ENCODE measurements around the gene LPP.
"Not testable (repeated sequence)": the region's sequence is repeated elsewhere in the genome, so short reads cannot be mapped to it uniquely, and the experiment has no call there.

LPP gene, protein sequence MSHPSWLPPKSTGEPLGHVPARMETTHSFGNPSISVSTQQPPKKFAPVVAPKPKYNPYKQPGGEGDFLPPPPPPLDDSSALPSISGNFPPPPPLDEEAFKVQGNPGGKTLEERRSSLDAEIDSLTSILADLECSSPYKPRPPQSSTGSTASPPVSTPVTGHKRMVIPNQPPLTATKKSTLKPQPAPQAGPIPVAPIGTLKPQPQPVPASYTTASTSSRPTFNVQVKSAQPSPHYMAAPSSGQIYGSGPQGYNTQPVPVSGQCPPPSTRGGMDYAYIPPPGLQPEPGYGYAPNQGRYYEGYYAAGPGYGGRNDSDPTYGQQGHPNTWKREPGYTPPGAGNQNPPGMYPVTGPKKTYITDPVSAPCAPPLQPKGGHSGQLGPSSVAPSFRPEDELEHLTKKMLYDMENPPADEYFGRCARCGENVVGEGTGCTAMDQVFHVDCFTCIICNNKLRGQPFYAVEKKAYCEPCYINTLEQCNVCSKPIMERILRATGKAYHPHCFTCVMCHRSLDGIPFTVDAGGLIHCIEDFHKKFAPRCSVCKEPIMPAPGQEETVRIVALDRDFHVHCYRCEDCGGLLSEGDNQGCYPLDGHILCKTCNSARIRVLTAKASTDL

DNA sequence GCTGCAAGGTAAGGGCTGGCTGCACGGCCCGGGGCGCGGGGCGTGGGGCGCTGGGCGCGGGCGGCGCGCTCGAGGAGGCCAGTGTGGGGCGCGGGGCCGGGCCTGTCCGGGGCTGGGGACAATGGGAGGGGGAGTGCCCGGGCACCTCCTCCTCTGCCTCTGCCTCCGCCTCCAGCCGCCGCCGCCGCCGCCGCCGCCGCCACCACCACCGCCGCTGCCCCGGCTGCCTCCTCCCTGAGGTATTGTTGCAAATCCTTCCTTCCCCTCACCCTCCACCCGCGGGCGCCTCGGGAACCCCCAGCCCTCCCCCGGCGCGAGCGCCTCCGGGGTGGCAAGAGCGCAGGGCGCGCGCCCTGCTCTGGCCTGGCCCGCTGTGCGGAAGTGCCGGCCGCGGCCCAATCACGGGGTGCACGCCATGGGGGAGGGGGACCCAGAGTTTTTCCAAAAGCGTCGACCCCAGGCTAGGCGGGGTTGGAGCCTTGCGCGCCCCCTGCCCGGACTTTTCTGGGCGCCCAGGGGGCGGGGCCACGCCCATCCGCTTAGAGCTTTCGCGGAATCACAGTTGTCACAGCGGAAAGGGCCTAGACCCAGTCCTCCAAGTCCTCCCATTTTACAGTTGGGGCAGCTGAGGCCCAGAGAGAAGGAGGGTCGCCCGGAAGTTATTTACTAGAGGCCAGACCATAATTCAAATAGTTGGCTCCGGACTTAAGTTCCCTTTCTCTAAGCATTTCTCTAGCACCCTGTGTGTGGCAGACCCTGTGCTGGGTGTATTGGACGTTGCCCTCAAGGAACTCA lies at the start of gene LPP:
Gene LPP (plus strand): TSS at position 144 of the 795 bp plus-strand sequence. CDS start 251,964 bp downstream, outside the sequence.
- DNase-seq (ENCODE audit: low read depth in 2 of 2) = peak; percentile 74 to 80

DNA sequence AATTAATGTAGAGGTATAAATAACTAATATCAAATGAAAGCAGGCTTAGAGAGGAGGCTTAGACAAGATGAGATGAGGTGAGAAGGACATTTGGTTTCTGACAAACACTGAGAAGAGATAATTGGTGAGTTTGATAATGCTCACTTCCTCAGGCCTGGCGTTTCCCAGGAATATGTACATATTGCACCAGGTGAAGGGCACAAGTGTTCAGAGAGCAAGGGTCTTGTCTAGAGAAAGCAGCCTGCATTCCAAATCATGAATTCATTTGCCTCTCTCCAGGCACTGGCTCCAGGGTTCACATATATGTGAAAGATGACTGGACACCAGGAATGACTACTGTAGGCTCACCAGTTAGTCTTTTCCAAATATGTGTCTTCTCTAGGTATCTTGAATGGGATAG lies 48.0 kb upstream of the LPP start:
- no peak for DNase-seq (ENCODE audit: low read depth in 2 of 2)

DNA sequence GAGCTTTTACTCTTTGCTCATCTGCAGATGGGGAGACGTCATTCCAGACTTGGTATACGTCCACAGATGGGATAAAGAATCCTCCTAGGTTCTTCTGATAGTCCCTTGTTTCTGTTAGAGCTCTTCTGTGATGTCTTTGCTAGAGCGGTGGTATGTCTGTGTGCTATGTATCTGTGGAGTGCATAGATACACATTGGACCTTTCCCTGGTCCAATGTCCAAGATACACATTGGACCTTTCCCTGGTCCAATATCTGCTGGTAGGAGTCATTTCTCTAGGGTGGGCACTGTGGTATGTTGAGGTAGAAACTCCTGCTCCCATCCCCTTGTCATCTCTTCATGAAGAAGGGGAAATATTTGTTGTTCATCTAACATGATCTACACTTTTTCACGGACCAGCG lies 47.5 kb upstream of the LPP start:
- no peak for DNase-seq (ENCODE audit: low read depth in 2 of 2)

DNA sequence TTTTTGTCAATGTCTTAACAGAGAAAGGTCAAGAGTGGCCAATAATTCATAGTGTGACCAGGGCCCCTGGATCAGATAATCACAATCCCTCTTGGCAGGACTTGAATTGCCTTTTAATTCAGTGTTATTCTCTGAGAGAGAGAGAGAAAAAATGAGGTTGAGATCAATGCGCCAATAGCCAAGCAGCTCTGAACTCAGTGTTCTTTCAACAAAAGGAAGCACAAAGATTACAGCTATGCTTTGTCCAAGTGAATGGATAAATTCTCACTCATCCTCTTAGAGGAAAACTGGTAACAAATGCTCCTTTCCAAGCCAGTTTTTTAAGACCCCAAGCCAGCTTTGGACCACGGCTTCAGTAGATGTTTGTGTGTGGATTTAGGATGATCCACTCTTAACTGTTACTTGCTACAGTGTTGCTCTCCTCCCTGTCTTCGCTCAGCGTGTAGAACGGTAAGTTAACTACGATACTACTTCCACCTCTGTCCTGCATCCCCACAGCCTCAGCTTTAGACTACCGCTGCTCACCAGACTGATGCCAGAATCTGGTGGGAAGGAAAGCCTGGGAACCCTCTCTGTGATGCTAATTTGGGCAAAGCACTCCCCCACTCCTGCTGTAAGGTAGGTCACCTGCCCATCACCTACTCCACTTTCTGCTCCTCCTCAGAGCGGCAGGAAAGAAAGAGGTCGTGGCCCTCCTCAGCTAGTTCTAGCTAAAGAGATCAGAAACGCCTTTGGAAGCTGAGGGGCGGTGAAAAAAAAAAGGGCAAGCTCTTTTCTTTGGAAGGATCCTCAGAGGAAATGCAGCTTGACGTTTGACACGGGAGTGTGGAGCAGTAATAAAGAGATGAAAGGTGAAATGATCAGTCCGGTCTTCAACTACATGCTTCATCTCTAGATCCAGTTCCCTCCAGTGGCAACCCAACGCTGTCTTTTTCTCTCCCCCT lies 46.8 kb upstream of the LPP start:
- DNase-seq (ENCODE audit: low read depth in 2 of 2) = no peak

DNA sequence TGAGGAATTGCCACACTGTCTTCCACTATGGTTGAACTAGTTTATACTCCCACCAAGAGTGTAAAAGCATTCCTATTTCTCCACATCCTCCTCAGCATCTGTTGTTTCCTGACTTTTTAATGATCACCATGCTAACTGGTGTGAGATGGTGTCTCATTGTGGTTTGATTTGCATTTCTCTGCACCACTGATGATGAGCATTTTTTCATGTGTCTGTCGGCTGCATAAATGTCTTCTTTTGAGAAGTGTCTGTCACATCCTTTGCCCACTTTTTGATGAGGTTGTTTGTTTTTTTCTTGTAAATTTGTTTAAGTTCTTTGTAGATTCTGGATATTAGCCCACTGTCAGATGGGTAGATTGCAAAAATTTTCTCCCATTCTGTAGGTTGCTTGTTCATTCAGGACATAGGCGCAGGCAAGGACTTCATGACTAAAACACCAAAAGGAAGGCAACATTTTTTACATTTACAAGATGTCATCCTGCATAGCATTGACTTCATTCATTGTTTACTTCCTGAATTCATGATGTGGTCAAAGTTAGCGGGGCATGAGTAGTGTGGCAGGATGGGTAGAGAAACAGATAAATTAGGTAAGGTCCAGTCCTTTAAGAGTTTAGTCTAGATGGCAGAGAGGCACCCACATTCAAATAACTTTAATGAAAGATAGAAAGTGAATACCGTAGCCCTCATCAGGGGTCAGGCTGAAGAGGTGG lies 45.1 kb upstream of the LPP start:
- DNase-seq (ENCODE audit: low read depth in 2 of 2) = no peak

DNA sequence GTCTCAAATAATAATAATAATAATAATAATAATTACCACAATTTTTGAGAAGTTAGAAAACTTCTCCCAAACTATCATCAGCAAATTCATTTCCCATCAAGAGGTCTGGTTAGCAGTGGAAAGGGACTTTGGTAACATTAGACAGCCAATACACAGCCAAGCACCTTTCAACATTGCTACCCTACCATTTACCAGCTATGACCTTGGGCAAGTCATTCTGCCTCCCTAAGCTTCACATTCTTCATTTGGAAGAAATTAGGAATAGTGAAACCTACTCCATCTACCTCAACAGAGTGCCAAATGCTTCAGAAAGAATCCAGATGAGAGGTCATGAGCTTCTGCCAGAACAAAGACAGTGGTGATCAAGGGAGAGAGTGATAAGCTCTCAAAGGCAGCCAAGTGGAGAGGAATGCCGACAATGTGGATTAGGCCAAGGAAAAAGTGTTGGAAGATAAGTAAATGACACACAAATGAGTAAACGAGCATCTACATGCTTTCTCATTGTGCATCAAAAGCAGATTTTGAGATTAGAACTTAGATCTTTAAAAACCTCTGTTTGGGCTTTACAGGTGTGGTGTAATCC lies 42.9 kb upstream of the LPP start:
- no peak for DNase-seq (ENCODE audit: low read depth in 2 of 2)

DNA sequence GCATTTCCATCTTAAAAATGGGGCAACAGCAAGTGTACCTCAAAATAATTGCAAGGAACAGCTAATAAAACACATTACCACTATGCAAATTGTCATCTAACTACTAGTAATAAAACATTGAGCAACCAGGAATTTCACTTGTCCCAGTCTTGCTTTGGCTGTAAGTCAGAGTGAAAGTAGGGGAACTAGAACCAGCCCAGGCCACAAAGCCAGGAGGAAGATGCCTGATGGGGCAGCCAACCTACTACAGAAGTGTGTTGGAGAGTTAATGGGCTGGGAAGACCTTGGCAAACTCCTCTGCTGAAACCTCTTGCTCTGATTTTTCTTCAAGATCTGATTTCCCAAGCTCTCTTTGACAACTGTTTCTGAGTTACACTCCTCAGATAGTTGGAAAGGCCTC lies 40.2 kb upstream of the LPP start:
- DNase-seq (ENCODE audit: low read depth in 2 of 2) = no peak

DNA sequence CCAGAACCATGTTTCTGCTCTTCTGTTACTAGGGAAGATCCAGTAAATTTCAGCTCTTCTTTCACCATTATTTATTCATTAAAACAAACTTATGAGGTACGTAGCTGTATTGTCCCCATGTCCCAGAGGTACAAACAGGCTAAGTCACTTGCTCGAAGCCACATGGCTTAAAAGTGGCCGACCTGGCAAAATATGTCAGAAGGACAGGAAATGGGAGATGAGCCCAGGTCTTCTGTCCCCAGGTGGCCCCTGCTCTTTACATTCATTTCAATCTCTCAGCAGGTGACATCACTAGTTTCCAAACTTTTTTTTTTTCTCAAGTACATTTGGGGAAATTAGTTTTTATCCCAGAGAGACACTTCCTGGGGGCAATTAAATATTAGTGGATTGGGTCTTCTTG lies 34.1 kb upstream of the LPP start:
- no peak for DNase-seq (ENCODE audit: low read depth in 2 of 2)

DNA sequence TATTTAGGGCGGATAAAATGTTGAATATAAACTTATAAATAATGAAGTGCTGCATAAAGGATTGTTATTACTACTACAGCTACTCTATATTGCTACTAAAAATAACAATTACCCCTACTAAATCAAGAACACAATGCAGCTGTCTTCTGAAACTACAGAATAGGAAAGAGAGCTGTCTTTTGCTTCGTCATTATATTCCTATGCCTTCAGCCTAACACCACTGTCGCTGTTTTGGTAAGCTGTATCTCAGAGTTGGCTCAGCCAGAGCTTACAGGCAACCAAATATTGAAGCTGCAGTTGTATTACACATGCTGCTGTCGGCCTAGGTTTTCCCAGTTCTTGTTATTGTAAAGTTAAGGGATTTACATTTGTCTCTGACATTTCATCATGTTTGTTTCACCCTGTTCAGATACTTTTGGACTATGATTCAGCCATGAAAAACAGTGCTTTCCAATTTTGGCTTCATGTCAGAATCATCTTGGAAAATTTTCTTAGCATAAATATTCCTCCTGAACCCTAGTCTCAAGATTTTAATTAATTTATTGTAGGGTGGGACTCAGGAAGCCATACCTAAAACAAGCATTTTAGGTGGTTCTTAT lies 31.3 kb upstream of the LPP start:
- no peak for DNase-seq (ENCODE audit: low read depth in 2 of 2)

DNA sequence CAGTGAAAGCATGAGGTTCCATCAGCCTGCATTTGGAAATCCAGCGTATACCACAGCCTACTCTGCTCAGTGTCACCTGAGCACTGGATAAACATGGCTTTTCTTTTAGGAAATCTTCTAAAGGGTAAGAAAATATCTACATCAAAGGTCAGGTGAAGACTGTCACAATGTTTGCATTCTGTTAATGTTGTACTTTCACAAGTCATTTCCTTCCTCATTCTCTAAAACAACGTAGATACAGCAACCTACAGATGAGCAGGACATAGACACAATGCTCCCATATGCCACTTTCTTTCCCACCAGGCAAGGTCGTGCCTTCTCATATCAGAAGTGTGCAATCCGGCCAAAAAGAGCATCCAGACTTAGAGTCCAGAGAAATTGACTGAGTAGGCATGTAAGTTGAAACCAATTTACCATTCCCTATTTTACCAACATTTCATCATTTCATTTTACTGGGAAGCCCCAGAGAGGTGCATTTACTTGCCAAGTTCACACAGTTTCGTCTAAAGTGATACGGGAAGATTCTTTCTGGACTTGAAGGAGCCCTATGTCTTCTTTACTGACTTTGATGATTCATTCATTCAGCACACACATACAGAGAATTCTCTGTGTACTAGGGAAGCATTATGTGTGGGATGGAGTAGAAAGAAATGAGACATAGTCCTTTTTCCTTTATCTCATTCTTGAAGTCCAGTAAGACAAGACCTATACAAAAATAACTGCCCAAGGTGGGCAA lies 30.6 kb upstream of the LPP start:
- DNase-seq (ENCODE audit: low read depth in 2 of 2) = no peak

DNA sequence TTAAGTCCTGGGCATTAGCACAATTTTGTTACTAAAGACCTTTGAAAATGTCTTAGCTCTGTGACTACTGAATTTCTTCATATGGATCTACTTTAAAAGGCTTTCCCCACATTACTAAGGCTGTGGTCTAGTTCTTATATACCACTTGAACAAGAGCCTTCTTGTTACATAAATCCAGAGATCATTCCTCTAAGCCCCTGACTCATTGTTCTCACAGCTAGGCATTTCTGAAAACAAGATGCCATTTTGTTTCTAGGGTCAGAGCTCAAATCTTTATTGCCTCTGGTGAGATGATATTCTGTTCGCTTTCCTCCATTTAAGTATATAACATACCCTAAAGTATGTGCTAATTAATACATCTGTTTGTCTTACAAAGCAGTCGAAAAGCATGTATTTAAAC lies 29.8 kb upstream of the LPP start:
- DNase-seq (ENCODE audit: low read depth in 2 of 2) = no peak

DNA sequence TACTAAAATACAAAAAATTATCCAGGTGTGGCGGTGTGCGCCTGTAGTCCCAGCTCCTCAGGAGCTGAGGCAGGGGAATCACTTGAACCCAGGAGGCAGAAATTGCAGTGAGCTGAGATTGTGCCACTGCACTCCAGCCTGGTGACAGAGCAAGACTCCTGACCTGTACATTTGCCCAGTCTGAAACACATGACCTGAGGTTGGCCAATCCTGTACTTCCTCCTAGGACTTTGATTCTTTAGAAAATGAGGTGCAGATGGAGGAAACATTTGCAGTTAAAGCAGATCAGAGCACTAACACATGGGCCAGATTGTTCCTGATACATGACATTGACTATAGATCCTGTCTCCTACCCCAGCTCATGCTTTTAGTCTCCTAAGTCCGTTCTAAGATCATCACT lies 28.9 kb upstream of the LPP start:
- DNase-seq (ENCODE audit: low read depth in 2 of 2) = no peak

DNA sequence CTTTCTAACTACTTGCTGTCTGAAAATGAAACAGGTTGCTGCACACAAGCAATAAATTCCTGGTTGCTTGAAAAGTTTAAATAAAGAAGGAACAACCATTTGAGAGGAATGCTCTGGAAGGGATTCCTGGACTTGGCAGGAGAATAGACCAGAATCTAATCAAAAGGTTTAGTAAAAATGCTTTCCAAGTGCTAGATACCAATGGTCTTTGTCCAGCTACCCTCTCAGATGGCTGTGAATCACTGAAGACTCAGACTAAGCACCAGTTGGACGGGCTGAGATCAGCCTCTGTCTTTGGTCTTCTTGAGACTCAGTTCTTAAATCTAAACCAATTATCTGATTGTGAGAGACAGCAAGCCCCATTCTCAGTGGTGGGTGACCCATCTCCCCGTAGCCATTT lies 27.7 kb upstream of the LPP start:
- DNase-seq (ENCODE audit: low read depth in 2 of 2) = no peak

DNA sequence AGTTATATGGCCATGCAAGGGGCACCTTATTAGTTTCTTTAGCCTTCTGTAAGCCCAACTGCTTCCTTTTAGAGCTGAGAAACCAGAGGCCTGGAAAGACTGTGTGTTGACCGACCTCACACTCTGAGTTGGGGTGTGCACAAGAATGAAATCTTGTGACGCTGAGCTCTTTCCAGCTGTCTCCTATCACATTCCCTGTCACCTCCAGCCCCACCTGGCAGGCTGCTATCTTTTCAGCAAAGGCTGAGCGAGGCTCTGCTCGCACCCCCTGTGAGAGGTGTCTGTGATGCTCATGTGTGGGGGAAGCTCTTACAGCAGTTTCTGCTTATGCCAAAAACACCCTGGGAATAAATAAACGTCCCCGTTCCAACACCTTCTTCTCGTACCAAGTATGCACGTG lies 27.0 kb upstream of the LPP start:
- no peak for DNase-seq (ENCODE audit: low read depth in 2 of 2)

DNA sequence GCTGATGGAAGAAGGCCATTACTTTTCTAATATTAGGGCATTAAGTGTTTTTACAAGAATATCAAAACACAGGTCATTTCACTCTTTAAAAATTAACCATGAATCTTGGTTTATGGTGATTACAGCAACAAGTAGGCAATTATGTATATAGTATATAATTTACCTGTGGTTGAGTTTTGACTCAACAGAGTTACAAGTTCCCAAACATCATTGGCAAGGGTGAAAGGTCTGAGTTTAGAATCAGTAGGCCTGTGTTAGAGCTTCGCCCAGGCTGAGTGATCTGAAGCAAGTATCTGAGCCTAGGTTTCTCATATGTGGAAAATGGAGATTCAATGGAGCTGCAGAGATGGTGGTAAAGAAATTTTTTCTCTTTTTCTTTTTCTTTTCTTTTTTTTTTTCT lies 25.1 kb upstream of the LPP start:
- no peak for DNase-seq (ENCODE audit: low read depth in 2 of 2)

DNA sequence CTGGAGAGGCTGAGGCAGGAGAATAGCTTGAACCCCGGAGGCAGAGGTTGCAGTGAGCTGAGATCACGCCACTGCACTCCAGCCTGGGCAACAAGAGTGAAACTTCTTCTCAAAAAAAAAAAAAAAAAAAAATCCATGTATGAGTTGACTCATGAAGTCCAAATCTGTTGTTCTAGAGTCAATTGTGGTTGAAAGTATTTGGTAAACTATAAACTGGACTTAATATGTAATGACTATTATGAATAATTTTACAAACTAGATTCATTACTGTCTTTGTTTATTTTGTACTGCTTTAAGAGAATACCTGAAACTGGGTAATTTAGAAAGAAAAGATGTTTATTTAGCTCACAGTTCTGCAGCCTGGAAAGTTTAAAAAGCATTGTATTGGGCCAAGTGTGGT lies 22.9 kb upstream of the LPP start:
- not testable (repeated sequence) for DNase-seq (ENCODE audit: low read depth in 2 of 2)

DNA sequence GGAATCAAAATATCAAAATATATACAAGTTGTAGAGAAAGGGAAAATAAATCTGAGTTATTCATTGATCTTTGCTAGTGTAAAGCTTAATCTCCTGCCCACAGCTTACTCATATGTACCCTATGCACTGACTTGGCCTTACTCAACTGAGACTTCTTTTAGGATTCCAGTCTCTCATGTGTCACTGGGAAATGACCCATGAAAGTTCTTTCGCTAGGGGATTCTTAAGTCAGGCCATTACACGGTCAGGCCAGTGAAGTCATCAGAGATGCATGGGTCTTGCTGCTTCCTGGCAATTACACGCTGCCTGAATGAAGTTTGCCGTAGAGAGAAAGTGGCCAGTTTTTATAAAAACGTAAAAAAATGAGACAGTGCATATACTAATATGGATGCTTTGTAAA lies 20.7 kb upstream of the LPP start:
- no peak for DNase-seq (ENCODE audit: low read depth in 2 of 2)

DNA sequence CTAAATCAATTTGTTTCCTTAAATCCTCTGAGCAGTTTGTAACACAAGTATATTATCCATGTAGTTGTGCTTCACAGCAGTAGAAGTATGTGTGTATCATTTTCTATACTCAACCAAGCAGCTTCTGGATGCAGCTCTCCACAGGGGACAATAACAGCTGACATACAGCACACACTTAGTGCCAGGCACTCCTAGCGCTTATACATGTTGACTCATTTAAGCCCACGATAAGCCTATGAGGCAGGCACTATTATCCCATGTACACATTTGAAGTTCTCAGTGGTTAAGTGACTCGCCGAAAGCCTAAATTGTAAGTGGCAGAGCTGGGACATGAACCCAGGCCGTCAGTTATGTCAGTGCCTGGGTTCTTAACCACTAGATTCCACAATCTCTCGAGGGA lies 20.3 kb upstream of the LPP start:
- no peak for DNase-seq (ENCODE audit: low read depth in 2 of 2)

DNA sequence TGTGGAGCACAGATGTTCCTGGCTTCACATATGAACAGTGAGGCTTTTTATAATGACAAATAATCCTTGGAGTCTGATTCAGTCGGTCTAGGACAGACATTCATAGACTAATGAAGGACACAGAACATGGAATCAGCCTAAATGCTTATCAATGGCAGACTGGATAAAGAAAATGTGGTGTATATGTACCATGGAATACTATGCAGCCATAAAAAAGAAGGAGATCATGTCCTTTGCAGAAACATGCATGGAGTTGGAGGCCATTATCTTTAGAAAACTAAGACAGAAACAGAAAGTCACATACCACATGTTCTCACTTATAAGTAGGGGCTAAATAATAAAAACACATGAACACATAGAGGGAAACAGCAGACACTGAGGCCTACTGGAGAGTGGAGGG lies 19.9 kb upstream of the LPP start:
- DNase-seq (ENCODE audit: low read depth in 2 of 2) = no peak

DNA sequence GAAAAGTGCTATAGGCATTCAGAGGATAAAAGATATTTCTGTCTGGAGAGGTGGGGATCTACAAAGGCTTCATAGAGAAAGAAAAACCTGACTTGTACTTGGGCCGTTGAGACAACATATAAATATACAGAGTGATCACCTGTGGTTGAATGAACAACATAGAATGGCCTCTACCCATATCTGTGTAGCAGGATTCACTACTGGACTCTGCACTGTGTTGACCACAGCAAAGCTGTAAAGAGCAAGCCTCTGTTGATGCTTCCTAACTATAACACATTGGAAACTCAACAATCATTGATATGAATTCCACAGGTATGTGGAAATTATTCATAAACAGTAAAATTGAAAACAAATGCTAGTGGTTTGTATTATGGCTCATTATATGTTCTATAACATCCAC lies 19.1 kb upstream of the LPP start:
- no peak for DNase-seq (ENCODE audit: low read depth in 2 of 2)
